Caco-2 (cell line): ENCODE measurements around the gene DNAJC13. TPM values are rescaled to one million over a fixed set of nuclear protein-coding genes. Genes with fewer than 3 reads are reported as not detected.

Experiments
- BruUV-seq: library from RNA; stranded (reverse); fragments of 400-500 nt; replicated peaks from 2 replicates; lab custom pipeline; 2021; lab: Mats Ljungman, UMichigan
- CTCF ChIA-PET: fragments of 300-600 bp; sonication (Branson Sonifier 250); formaldehyde crosslinking; loops from one replicate; lab custom pipeline; 2022; ENCODE audit warnings: antibody characterized with exemption; lab: Charles Lee
- POLR2A ChIA-PET: fragments of 300-600 bp; sonication (Branson Sonifier 250); formaldehyde crosslinking; loops from one replicate; lab custom pipeline; 2022; ENCODE audit warnings: antibody characterized with exemption; lab: Charles Lee
- DNase-seq, 2 experiments: peaks; one replicate each; pipeline versions ENCODE4 v3.0.0 to v3.0.0-alpha.2; 2020 to 2022
- H3K27me3 ChIP-seq: replicated peaks from 2 replicates; pipeline ENCODE4 v1.6.0; 2011; ENCODE audit warnings: low read length; ENCODE audit not compliant: control insufficient read depth, insufficient read depth
- H3K36me3 ChIP-seq: 2 replicates; pipeline ENCODE4 v1.5.1; 2011; ENCODE audit warnings: low read length; ENCODE audit not compliant: control insufficient read depth, insufficient read depth
- H3K4me1 ChIP-seq: fragments of 250-450 bp; sonication (Bioruptor Pico); 2 replicates; pipeline ENCODE4 v1.5.1; 2020; ENCODE audit warnings: mild to moderate bottlenecking
- H3K4me3 ChIP-seq: 2 replicates; pipeline ENCODE4 v1.5.1; 2011; ENCODE audit warnings: low read depth, mild to moderate bottlenecking, control low read depth, low read length
- H3K9me3 ChIP-seq: fragments of 250-450 bp; sonication (Bioruptor Pico); 2 replicates; pipeline ENCODE4 v1.5.1; 2020; ENCODE audit warnings: mild to moderate bottlenecking, moderate library complexity
- H3K27ac Mint-ChIP-seq: one replicate; pipeline ENCODE4 v1.8.0; 2022; ENCODE audit warnings: mixed read lengths; ENCODE audit not compliant: unreplicated experiment
- H3K27me3 Mint-ChIP-seq: one replicate; pipeline ENCODE4 v1.8.0; 2022; ENCODE audit warnings: mixed read lengths; ENCODE audit not compliant: insufficient read depth, unreplicated experiment
- H3K36me3 Mint-ChIP-seq: one replicate; pipeline ENCODE4 v1.8.0; 2022; ENCODE audit warnings: mild to moderate bottlenecking, mixed read lengths; ENCODE audit not compliant: insufficient read depth, unreplicated experiment
- H3K4me1 Mint-ChIP-seq: one replicate; pipeline ENCODE4 v1.8.0; 2022; ENCODE audit warnings: low read depth, mixed read lengths; ENCODE audit not compliant: unreplicated experiment
- H3K4me3 Mint-ChIP-seq: one replicate; pipeline ENCODE4 v1.8.0; 2022; ENCODE audit warnings: mild to moderate bottlenecking, moderate library complexity, mixed read lengths; ENCODE audit not compliant: unreplicated experiment
- H3K9me3 Mint-ChIP-seq: one replicate; pipeline ENCODE4 v1.8.0; 2022; ENCODE audit warnings: mixed read lengths; ENCODE audit not compliant: unreplicated experiment
- intact Hi-C: fragments of 100-400 bp; cut with micrococcal nuclease; formaldehyde crosslinking; loops from one replicate; pipeline ENCODE4 v1.10.0; 2022; ENCODE audit not compliant: unreplicated experiment
- total RNA-seq: library from RNA; stranded (reverse); gene quantifications from 2 replicates; pipeline ENCODE4 v1.2.3, GENCODE V29; 2022
- TF ChIP-seq, protein P1 (sequence below), 2 experiments: fragments of 200-600 bp in 1 of 2; IDR thresholded peaks; 1 replicate in 1 of 2; 2 replicates in 1 of 2; pipeline versions ENCODE4 v1.5.1 to v1.8.0; 2011 to 2022; ENCODE audit warnings: antibody characterized with exemption in 1 of 2, control low read depth in 1 of 2, inconsistent platforms in 1 of 2, low read depth in 1 of 2, low read length in 1 of 2, mild to moderate bottlenecking in 1 of 2, moderate library complexity in 1 of 2; ENCODE audit not compliant: insufficient read depth in 1 of 2, severe bottlenecking in 1 of 2, unreplicated experiment in 1 of 2

DNAJC13 gene
- total RNA-seq, 1 experiment from 2014 or later: 42.3 TPM

DNA sequence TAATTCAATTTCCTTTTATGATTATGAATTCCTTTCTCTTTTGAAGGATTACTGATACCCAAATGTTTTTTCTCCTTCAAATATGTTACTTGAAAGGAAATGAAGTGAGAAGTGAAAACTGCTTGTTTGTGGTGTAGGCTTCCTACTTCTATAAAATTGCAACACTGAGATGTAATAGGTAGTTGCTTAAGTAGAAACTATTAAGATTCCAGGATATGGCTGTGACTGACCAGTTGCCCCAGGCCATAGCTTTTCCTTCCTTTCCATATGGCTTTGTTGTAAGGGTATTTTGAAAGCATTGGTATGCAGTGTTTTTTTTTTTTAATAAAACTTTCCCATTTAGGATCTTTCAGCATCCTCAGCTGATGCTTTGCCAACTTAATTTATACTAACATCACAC, 28.5 kb downstream of the DNAJC13 start:
- CTCF ChIA-PET: no interaction called here
- Histone ChIP-seq H3K4me3 (no peak overlapping the region), H3K27me3 (no peaks in the 10 kb centered on the region), H3K9me3 (no peaks in the 10 kb centered on the region), H3K4me1 (no peaks in the 10 kb centered on the region), H3K36me3 (no peaks in the 10 kb centered on the region; the same call in 1 of the 2 replicates)
- TF ChIP-seq, protein P1, sequence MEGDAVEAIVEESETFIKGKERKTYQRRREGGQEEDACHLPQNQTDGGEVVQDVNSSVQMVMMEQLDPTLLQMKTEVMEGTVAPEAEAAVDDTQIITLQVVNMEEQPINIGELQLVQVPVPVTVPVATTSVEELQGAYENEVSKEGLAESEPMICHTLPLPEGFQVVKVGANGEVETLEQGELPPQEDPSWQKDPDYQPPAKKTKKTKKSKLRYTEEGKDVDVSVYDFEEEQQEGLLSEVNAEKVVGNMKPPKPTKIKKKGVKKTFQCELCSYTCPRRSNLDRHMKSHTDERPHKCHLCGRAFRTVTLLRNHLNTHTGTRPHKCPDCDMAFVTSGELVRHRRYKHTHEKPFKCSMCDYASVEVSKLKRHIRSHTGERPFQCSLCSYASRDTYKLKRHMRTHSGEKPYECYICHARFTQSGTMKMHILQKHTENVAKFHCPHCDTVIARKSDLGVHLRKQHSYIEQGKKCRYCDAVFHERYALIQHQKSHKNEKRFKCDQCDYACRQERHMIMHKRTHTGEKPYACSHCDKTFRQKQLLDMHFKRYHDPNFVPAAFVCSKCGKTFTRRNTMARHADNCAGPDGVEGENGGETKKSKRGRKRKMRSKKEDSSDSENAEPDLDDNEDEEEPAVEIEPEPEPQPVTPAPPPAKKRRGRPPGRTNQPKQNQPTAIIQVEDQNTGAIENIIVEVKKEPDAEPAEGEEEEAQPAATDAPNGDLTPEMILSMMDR (IDR thresholded peaks at IDR 0.05; ENCODE audit: insufficient read depth in 1 of 2, low read depth in 1 of 2, low read length in 1 of 2, severe bottlenecking in 1 of 2, unreplicated experiment in 1 of 2): no peak
- H3K36me3 Mint-ChIP-seq: peaks cover 7% of the 10 kb centered on the region
- intact Hi-C loops: no loop called here
- H3K9me3 Mint-ChIP-seq: no peaks in the 10 kb centered on the region
- POLR2A ChIA-PET: no interaction called here
- H3K4me3 Mint-ChIP-seq: no peak overlapping the region
- no peaks in the 10 kb centered on the region for H3K4me1 Mint-ChIP-seq
- BruUV-seq: no TSS peak
- H3K27me3 Mint-ChIP-seq: no peaks in the 10 kb centered on the region
- H3K27ac Mint-ChIP-seq: no peak overlapping the region
- DNase-seq: peak in 1 of 2 experiments; percentile 29

DNA sequence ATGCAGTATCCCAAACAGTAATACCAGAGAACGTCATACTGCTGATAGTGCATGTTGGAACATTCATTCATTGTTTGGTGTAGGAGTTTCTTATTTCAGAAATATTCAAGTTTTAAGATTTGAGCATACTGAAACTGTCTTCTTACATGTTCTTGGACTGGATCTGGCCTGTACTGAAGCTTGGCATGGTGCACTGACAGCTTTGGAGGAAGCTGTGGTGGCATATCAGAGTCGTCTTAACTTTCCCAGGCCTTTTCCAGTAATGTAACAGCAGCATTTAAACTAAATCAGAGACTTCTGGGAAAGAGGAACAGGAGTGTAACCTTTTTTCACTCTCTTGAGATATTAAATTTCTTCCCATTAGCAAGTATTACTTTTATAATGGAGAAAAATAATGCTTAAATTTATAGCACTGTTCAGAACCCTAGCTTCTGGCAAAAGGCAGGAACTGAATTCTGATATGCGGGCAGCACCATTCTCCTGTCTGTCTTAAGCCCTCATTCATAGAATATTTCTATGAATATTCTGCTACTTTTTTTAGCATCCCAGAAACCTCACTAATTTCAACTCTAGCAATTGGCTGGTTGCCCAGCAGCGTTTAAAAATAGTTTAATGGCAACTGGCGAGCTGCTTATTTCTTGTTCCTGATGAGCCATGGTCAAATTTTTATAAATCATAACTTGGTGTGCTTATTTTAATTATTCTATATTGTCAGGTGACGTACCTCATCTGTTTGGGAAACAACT, 31.1 kb downstream of the DNAJC13 start:
- Mint-ChIP-seq H3K27me3 (no peaks in the 10 kb centered on the region), H3K4me3 (no peak overlapping the region), H3K36me3 (peaks cover 9% of the 10 kb centered on the region), H3K4me1 (no peaks in the 10 kb centered on the region), H3K9me3 (no peaks in the 10 kb centered on the region), H3K27ac (no peak overlapping the region)
- no peaks in the 10 kb centered on the region for H3K27me3 ChIP-seq
- no TSS peak for BruUV-seq
- H3K4me1 ChIP-seq: no peaks in the 10 kb centered on the region
- ChIA-PET POLR2A (no interaction called here), CTCF (no interaction called here)
- TF ChIP-seq, protein P1 (IDR thresholded peaks at IDR 0.05; ENCODE audit: insufficient read depth in 1 of 2, low read depth in 1 of 2, low read length in 1 of 2, severe bottlenecking in 1 of 2, unreplicated experiment in 1 of 2): no peak
- H3K9me3 ChIP-seq: no peaks in the 10 kb centered on the region
- no peak for DNase-seq
- H3K36me3 ChIP-seq: no peaks in the 10 kb centered on the region; the same call in 1 of the 2 replicates
- intact Hi-C loops: no loop called here
- no peak overlapping the region for H3K4me3 ChIP-seq

- H3K4me3 ChIP-seq: no peak overlapping the region
- BruUV-seq: no TSS peak
- Mint-ChIP-seq H3K9me3 (no peaks in the 10 kb centered on the region), H3K27me3 (no peaks in the 10 kb centered on the region), H3K27ac (no peak overlapping the region), H3K4me3 (no peak overlapping the region), H3K36me3 (peaks cover 45% of the 10 kb centered on the region), H3K4me1 (no peaks in the 10 kb centered on the region)
- POLR2A ChIA-PET: no interaction called here
- no peaks in the 10 kb centered on the region for H3K27me3 ChIP-seq
- no peaks in the 10 kb centered on the region for H3K4me1 ChIP-seq
- CTCF ChIA-PET: no interaction called here
- peaks cover 1% of the 10 kb centered on the region; the same call in 1 of the 2 replicates for H3K36me3 ChIP-seq
- intact Hi-C loops: no loop called here
- TF ChIP-seq, protein P1 (IDR thresholded peaks at IDR 0.05; ENCODE audit: insufficient read depth in 1 of 2, low read depth in 1 of 2, low read length in 1 of 2, severe bottlenecking in 1 of 2, unreplicated experiment in 1 of 2): no peak
- DNase-seq: no peak
- no peaks in the 10 kb centered on the region for H3K9me3 ChIP-seq
These were observed 38.8 kb downstream of the DNAJC13 start for GRCh38 chr3:132456136-132456535.
